ENCODE measurements around the gene DNAJB2.

DNA sequence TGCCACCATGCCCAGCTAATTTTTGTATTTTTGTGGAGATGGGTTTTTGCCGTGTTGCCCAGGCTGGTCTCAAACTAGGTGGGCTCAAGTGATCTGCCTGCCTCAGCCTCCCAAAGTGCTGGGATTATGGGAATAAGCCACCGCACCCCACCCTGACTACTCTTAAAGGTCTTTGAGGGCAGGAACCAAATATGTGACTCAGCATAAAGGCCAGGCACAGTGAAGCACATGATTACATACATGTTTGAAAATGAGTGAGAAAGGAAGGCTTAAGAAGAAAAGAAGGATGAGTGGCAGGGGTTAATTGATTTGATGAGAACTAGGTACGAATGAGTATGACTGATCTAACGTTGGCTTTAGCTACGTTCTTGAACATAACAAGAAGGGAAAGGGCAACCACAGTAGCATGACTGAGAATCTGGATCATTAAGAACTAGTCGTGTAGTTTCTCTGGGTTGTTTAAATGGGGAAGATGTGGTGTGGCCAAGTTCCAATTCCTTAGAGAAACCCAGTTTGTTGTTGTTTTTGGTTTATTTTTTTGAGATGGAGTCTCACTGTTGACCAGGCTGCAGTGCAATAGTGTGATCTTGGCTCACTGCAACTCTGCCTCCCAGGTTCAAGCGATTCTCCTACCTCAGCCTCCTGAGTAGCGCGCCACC, 46.6 kb downstream of the DNAJB2 start:
- TF ChIP-seq EP300 (IDR thresholded peaks at IDR 0.05), result no peak
- TF ChIP-seq, protein P1, sequence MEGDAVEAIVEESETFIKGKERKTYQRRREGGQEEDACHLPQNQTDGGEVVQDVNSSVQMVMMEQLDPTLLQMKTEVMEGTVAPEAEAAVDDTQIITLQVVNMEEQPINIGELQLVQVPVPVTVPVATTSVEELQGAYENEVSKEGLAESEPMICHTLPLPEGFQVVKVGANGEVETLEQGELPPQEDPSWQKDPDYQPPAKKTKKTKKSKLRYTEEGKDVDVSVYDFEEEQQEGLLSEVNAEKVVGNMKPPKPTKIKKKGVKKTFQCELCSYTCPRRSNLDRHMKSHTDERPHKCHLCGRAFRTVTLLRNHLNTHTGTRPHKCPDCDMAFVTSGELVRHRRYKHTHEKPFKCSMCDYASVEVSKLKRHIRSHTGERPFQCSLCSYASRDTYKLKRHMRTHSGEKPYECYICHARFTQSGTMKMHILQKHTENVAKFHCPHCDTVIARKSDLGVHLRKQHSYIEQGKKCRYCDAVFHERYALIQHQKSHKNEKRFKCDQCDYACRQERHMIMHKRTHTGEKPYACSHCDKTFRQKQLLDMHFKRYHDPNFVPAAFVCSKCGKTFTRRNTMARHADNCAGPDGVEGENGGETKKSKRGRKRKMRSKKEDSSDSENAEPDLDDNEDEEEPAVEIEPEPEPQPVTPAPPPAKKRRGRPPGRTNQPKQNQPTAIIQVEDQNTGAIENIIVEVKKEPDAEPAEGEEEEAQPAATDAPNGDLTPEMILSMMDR (IDR thresholded peaks at IDR 0.05), result no peak

Data from gastroesophageal sphincter (tissue), 3 donors.